Right atrium auricular region (tissue), 2 donors: Measurements from ENCODE around the gene GSDME. TPM values are rescaled to one million over a fixed set of nuclear protein-coding genes. Genes with fewer than 3 reads are reported as not detected.
A peak's percentile ranks its signal among the peaks of the same experiment; 100 is the strongest.

Source experiments
- DNase-seq: peaks from one replicate; pipeline ENCODE4 v3.0.0-alpha.2; 2019; ENCODE audit warnings: low spot score
- H3K27ac ChIP-seq, 2 donors: fragments of 200-600 bp; sonication (generic); 1 replicate in 1 of 2; 2 replicates in 1 of 2; pipeline ENCODE4 v1.5.1; 2016 to 2019
- H3K27me3 ChIP-seq, 2 donors: fragments of 200-600 bp; sonication (generic); one replicate each; pipeline versions ENCODE4 v1.5.1 to v1.6.0; 2017 to 2019
- H3K36me3 ChIP-seq: fragments of 200-600 bp; sonication (generic); one replicate; pipeline ENCODE4 v1.5.1; 2016
- H3K4me1 ChIP-seq, 2 donors: fragments of 200-600 bp; sonication (generic); one replicate each; pipeline versions ENCODE4 v1.5.1 to v1.6.0; 2017 to 2019
- H3K4me3 ChIP-seq, 2 donors: fragments of 200-600 bp; sonication (generic); 1 replicate in 1 of 2; 2 replicates in 1 of 2; pipeline ENCODE4 v1.5.1; 2017 to 2019; ENCODE audit warnings: mild to moderate bottlenecking in 1 of 2, moderate library complexity in 1 of 2
- H3K9me3 ChIP-seq, 2 donors: fragments of 200-600 bp; sonication (generic); one replicate each; pipeline ENCODE4 v1.5.1; 2019
- CTCF ChIP-seq, 2 donors: fragments of 200-600 bp; sonication (generic); IDR thresholded peaks; one replicate each; pipeline ENCODE4 v1.5.1; 2019; ENCODE audit warnings: antibody characterized with exemption in 2 of 2
- total RNA-seq, 2 donors: library from RNA; depleted of rRNA; stranded (reverse); fragments of >200 nt; gene quantifications; one replicate each; pipeline ENCODE4 v1.1.0, GENCODE V29; 2016

The GSDME gene
- total RNA-seq, 2 donors from 2014 or later, result 7.7 to 11.9 TPM

GRCh38 chr7:24769014-24769830 is 12.0 kb upstream of the GSDME start:
- TF ChIP-seq CTCF (IDR thresholded peaks at IDR 0.05), result no peak
- DNase-seq, result peak; percentile 50
- Histone ChIP-seq H3K4me1 (peaks cover 0 to 6% of the 10 kb centered on the region in 2 donors), H3K36me3 (no peaks in the 10 kb centered on the region), H3K9me3 (no peaks in the 10 kb centered on the region), H3K27me3 (no peaks in the 10 kb centered on the region), H3K4me3 (no peak overlapping the region), H3K27ac (no peak overlapping the region)

GRCh38 chr7:24767878-24768569 is 10.8 kb upstream of the GSDME start:
- H3K9me3 ChIP-seq, result no peaks in the 10 kb centered on the region
- no peaks in the 10 kb centered on the region for H3K36me3 ChIP-seq
- no peaks in the 10 kb centered on the region for H3K27me3 ChIP-seq
- H3K4me1 ChIP-seq, result peaks cover 0 to 6% of the 10 kb centered on the region in 2 donors
- DNase-seq, result no peak
- H3K27ac ChIP-seq, result no peak overlapping the region
- no peak overlapping the region for H3K4me3 ChIP-seq
- TF ChIP-seq CTCF (IDR thresholded peaks at IDR 0.05), result no peak

- H3K27ac ChIP-seq, result no peak overlapping the region
- no peak for TF ChIP-seq CTCF (IDR thresholded peaks at IDR 0.05)
- H3K9me3 ChIP-seq, result no peaks in the 10 kb centered on the region
- no peaks in the 10 kb centered on the region for H3K36me3 ChIP-seq
- peaks cover 0 to 6% of the 10 kb centered on the region in 2 donors for H3K4me1 ChIP-seq
- DNase-seq, result no peak
- H3K27me3 ChIP-seq, result no peaks in the 10 kb centered on the region
- H3K4me3 ChIP-seq, result no peak overlapping the region
Observed at GRCh38 chr7:24764972-24765744, 7.9 kb upstream of the GSDME start.

GRCh38 chr7:24764011-24764410 is 6.7 kb upstream of the GSDME start:
- Histone ChIP-seq H3K9me3 (no peaks in the 10 kb centered on the region), H3K4me1 (peaks cover 0 to 6% of the 10 kb centered on the region in 2 donors), H3K27ac (no peak overlapping the region), H3K27me3 (no peaks in the 10 kb centered on the region), H3K4me3 (no peak overlapping the region), H3K36me3 (no peaks in the 10 kb centered on the region)
- no peak for DNase-seq
- no peak for TF ChIP-seq CTCF (IDR thresholded peaks at IDR 0.05)

- Histone ChIP-seq H3K36me3 (no peaks in the 10 kb centered on the region), H3K27me3 (no peaks in the 10 kb centered on the region), H3K27ac (no peak overlapping the region), H3K9me3 (no peaks in the 10 kb centered on the region), H3K4me3 (no peak overlapping the region), H3K4me1 (peaks cover 0 to 6% of the 10 kb centered on the region in 2 donors)
- no peak for TF ChIP-seq CTCF (IDR thresholded peaks at IDR 0.05)
- DNase-seq, result no peak
Observed at GRCh38 chr7:24763303-24763901, 6.1 kb upstream of the GSDME start.
